ENCODE measurements around the gene COL6A6. TPM values are rescaled to one million over a fixed set of nuclear protein-coding genes. Genes with fewer than 3 reads are reported as not detected.
"Not testable (repeated sequence)": the region's sequence is repeated elsewhere in the genome, so short reads cannot be mapped to it uniquely, and the experiment has no call there.

Gene COL6A6
- total RNA-seq, 1 donor from 2014 or later, result 0.12 TPM

GRCh38 chr3:130529486-130530215, 12.7 kb downstream of the COL6A6 start:
- DNase-seq (ENCODE audit: low spot score), result no peak

GRCh38 chr3:130533247-130533646, 16.3 kb downstream of the COL6A6 start:
- DNase-seq (ENCODE audit: low spot score), result no peak

- no peak for DNase-seq (ENCODE audit: low spot score)
Observed at GRCh38 chr3:130537673-130538304, 20.8 kb downstream of the COL6A6 start.

GRCh38 chr3:130539005-130539404, 22.0 kb downstream of the COL6A6 start:
- peak; percentile 29 for DNase-seq (ENCODE audit: low spot score)

- DNase-seq (ENCODE audit: low spot score), result no peak
Observed at GRCh38 chr3:130543322-130543721, 26.3 kb downstream of the COL6A6 start.

GRCh38 chr3:130546920-130547679, 30.1 kb downstream of the COL6A6 start:
- DNase-seq (ENCODE audit: low spot score), result no peak

GRCh38 chr3:130547680-130548065, 30.7 kb downstream of the COL6A6 start:
- not testable (repeated sequence) for DNase-seq (ENCODE audit: low spot score)

- no peak for DNase-seq (ENCODE audit: low spot score)
Observed at GRCh38 chr3:130548356-130548755, 31.4 kb downstream of the COL6A6 start.

GRCh38 chr3:130557336-130558035, 40.5 kb downstream of the COL6A6 start:
- DNase-seq (ENCODE audit: low spot score), result no peak

- no peak for DNase-seq (ENCODE audit: low spot score)
Observed at GRCh38 chr3:130558366-130558765, 41.4 kb downstream of the COL6A6 start.

GRCh38 chr3:130565224-130565623, 48.2 kb downstream of the COL6A6 start:
- no peak for DNase-seq (ENCODE audit: low spot score)

Other genes starting within 250 kb of the COL6A6 start
- not detected for gene COL6A5, start 171.5 kb upstream of the COL6A6 start, total RNA-seq
- gene PIK3R4, start 229.7 kb downstream of the COL6A6 start, total RNA-seq, result 27.7 TPM